ENCODE data around the gene MT2A. TPM values are rescaled to one million over a fixed set of nuclear protein-coding genes. Genes with fewer than 3 reads are reported as not detected.

Gene MT2A
- total and polyA plus RNA-seq, 2 experiments from 2014 or later, result 211 to 3,441 TPM

GRCh38 chr16:56643833-56644232 is 35.4 kb downstream of the MT2A start:
- no peaks in the 10 kb centered on the region for H3K36me3 ChIP-seq (ENCODE audit: low read depth)
- DNase-seq, result no peak
- H3K27ac ChIP-seq, result no peak overlapping the region
- H3F3A ChIP-seq (ENCODE audit: insufficient read depth), result no peaks in the 10 kb centered on the region
- in situ Hi-C loops (cut with MboI), result no loop called here
- H3K79me2 ChIP-seq (ENCODE audit: insufficient read depth), result no peaks in the 10 kb centered on the region
- TF ChIP-seq EZH2phosphoT487 (IDR thresholded peaks at IDR 0.05; ENCODE audit: insufficient read depth, low read depth) (no peak), EZH2 (IDR thresholded peaks at IDR 0.05; ENCODE audit: insufficient read depth, poor library complexity, severe bottlenecking) (no peak)
- H2AFZ ChIP-seq, result peak overlapping the region; percentile 56; the same call in 1 of the 2 replicates
- H3K4me1 ChIP-seq (ENCODE audit: insufficient read depth), result no peaks in the 10 kb centered on the region
- no peaks in the 10 kb centered on the region for H4K20me1 ChIP-seq (ENCODE audit: insufficient read depth)
- peak overlapping the region; percentile 23; the same call in 1 of the 2 replicates for H3K4me3 ChIP-seq
- no peaks in the 10 kb centered on the region for H3K9me2 ChIP-seq (ENCODE audit: insufficient read depth)
- no peaks in the 10 kb centered on the region for H3K9me3 ChIP-seq (ENCODE audit: low read depth)
- no peak overlapping the region for H3K9ac ChIP-seq
- H3K27me3 ChIP-seq (replicated peaks; ENCODE audit: insufficient read depth), result peaks cover 12% of the 10 kb centered on the region
- no peak overlapping the region for H3K4me2 ChIP-seq (ENCODE audit: unreplicated experiment)
- 87 to 92% methylated on average over 5 of the region's 5 CpGs for WGBS, 2 experiments (ENCODE audit: low coverage in 1 of 2, low lambda C conversion rate in 2 of 2, missing lambda C conversion rate in 2 of 2)

GRCh38 chr16:56645311-56645710 is 36.9 kb downstream of the MT2A start:
- H3K4me3 ChIP-seq, result no peak overlapping the region
- H3K4me1 ChIP-seq (ENCODE audit: insufficient read depth), result no peaks in the 10 kb centered on the region
- no peaks in the 10 kb centered on the region for H3K79me2 ChIP-seq (ENCODE audit: insufficient read depth)
- H2AFZ ChIP-seq, result no peak overlapping the region
- H3K9ac ChIP-seq, result no peak overlapping the region
- no peaks in the 10 kb centered on the region for H4K20me1 ChIP-seq (ENCODE audit: insufficient read depth)
- no peaks in the 10 kb centered on the region for H3K36me3 ChIP-seq (ENCODE audit: low read depth)
- H3K9me2 ChIP-seq (ENCODE audit: insufficient read depth), result no peaks in the 10 kb centered on the region
- H3K9me3 ChIP-seq (ENCODE audit: low read depth), result no peaks in the 10 kb centered on the region
- no peak for DNase-seq
- H3F3A ChIP-seq (ENCODE audit: insufficient read depth), result no peaks in the 10 kb centered on the region
- in situ Hi-C loops (cut with MboI), result no loop called here
- 56 to 70% methylated on average over 1 of the region's 1 CpG for WGBS, 2 experiments (ENCODE audit: low coverage in 1 of 2, low lambda C conversion rate in 2 of 2, missing lambda C conversion rate in 2 of 2)
- H3K27me3 ChIP-seq (replicated peaks; ENCODE audit: insufficient read depth), result peaks cover 12% of the 10 kb centered on the region
- H3K4me2 ChIP-seq (ENCODE audit: unreplicated experiment), result no peak overlapping the region
- no peak for TF ChIP-seq EZH2 (IDR thresholded peaks at IDR 0.05; ENCODE audit: insufficient read depth, poor library complexity, severe bottlenecking)
- H3K27ac ChIP-seq, result no peak overlapping the region

GRCh38 chr16:56645838-56646237 is 37.5 kb downstream of the MT2A start:
- Histone ChIP-seq H3K36me3 (ENCODE audit: low read depth) (no peaks in the 10 kb centered on the region), H3F3A (ENCODE audit: insufficient read depth) (no peaks in the 10 kb centered on the region), H3K27ac (no peak overlapping the region), H3K79me2 (ENCODE audit: insufficient read depth) (no peaks in the 10 kb centered on the region), H3K9ac (no peak overlapping the region), H3K4me1 (ENCODE audit: insufficient read depth) (no peaks in the 10 kb centered on the region), H4K20me1 (ENCODE audit: insufficient read depth) (no peaks in the 10 kb centered on the region), H3K4me2 (ENCODE audit: unreplicated experiment) (no peak overlapping the region), H2AFZ (no peak overlapping the region), H3K9me2 (ENCODE audit: insufficient read depth) (no peaks in the 10 kb centered on the region), H3K9me3 (ENCODE audit: low read depth) (no peaks in the 10 kb centered on the region), H3K27me3 (replicated peaks; ENCODE audit: insufficient read depth) (peaks cover 12% of the 10 kb centered on the region), H3K4me3 (no peak overlapping the region)
- DNase-seq, result no peak
- in situ Hi-C loops (cut with MboI), result no loop called here
- TF ChIP-seq EZH2phosphoT487 (IDR thresholded peaks at IDR 0.05; ENCODE audit: insufficient read depth, low read depth) (no peak), EZH2 (IDR thresholded peaks at IDR 0.05; ENCODE audit: insufficient read depth, poor library complexity, severe bottlenecking) (no peak)
- 0% methylated on average over 1 of the region's 1 CpG for WGBS, 2 experiments (ENCODE audit: low coverage in 1 of 2, low lambda C conversion rate in 2 of 2, missing lambda C conversion rate in 2 of 2)

GRCh38 chr16:56647641-56648431 is 39.5 kb downstream of the MT2A start:
- WGBS, 2 experiments (ENCODE audit: low coverage in 1 of 2, low lambda C conversion rate in 2 of 2, missing lambda C conversion rate in 2 of 2), result 34 to 42% methylated on average over 22 to 30 of the region's 33 CpGs
- Histone ChIP-seq H3K9me3 (ENCODE audit: low read depth) (no peaks in the 10 kb centered on the region), H4K20me1 (ENCODE audit: insufficient read depth) (no peaks in the 10 kb centered on the region), H3K27me3 (replicated peaks; ENCODE audit: insufficient read depth) (peaks cover 12% of the 10 kb centered on the region), H3K4me3 (no peak overlapping the region), H3K4me2 (ENCODE audit: unreplicated experiment) (no peak overlapping the region), H3K9ac (no peak overlapping the region), H3K79me2 (ENCODE audit: insufficient read depth) (no peaks in the 10 kb centered on the region), H2AFZ (no peak overlapping the region), H3K9me2 (ENCODE audit: insufficient read depth) (no peaks in the 10 kb centered on the region), H3K27ac (no peak overlapping the region), H3K36me3 (ENCODE audit: low read depth) (no peaks in the 10 kb centered on the region), H3F3A (ENCODE audit: insufficient read depth) (no peaks in the 10 kb centered on the region), H3K4me1 (ENCODE audit: insufficient read depth) (no peaks in the 10 kb centered on the region)
- DNase-seq, result no peak
- TF ChIP-seq EZH2phosphoT487 (IDR thresholded peaks at IDR 0.05; ENCODE audit: insufficient read depth, low read depth), result no peak
- TF ChIP-seq EZH2 (IDR thresholded peaks at IDR 0.05; ENCODE audit: insufficient read depth, poor library complexity, severe bottlenecking), result no peak
- in situ Hi-C loops (cut with MboI), result no loop called here

Data from GM23248 (cell line).